Measurements from ENCODE around the gene USP2. TPM values are rescaled to one million over a fixed set of nuclear protein-coding genes. Genes with fewer than 3 reads are reported as not detected.
A peak's percentile ranks its signal among the peaks of the same experiment; 100 is the strongest.

The USP2 gene, protein sequence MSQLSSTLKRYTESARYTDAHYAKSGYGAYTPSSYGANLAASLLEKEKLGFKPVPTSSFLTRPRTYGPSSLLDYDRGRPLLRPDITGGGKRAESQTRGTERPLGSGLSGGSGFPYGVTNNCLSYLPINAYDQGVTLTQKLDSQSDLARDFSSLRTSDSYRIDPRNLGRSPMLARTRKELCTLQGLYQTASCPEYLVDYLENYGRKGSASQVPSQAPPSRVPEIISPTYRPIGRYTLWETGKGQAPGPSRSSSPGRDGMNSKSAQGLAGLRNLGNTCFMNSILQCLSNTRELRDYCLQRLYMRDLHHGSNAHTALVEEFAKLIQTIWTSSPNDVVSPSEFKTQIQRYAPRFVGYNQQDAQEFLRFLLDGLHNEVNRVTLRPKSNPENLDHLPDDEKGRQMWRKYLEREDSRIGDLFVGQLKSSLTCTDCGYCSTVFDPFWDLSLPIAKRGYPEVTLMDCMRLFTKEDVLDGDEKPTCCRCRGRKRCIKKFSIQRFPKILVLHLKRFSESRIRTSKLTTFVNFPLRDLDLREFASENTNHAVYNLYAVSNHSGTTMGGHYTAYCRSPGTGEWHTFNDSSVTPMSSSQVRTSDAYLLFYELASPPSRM
- total RNA-seq (ENCODE audit: unreplicated experiment): 2.6 TPM
- long read RNA-seq, partial matches to known transcripts: 0 of 2 reads
- long read RNA-seq, other reads (novel, unspliced or antisense): 1 of 2 reads

DNA sequence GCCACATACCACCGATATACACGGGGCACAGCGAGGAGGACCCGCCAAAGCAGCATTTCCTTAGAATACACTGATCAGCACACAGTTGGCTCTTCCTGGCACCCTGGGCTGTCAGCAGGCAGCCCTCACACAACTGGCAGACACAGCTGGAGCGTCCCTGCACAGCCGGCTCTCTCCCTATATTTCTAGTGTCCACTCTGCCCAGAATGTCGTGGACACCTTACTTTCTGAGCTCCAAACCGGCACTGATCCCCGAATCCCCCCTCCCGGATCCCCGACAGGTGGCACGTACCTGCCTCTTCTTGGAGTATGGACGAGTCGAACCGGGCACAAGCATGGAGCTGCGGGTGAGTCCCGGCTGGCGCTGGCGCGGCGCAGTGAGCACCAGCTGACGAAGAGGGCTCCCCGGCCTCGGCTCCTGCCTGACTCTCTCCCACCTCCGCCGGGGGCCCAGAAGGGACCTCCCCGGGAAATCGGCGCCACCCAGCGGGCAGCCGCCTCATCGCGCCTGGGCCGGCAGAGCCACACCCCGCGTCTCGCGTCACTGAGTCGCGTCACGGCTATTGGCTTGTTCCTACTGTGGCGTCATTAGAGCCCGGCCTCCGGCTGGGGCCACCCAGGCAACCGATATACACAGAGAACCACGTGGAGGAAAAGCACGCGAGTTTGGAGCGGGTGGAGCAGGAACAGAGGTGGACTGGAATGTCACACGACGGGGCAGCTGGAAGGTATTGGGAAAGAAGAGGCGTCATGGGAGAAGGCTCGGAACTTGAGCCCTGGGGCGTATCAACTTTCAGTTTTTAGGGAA is at the start of gene USP2:
USP2 (minus strand) TSS at position 510 of the 808 bp plus-strand sequence. CDS start 8,210 bp downstream, outside the sequence.
- TF ChIP-seq, protein P1, sequence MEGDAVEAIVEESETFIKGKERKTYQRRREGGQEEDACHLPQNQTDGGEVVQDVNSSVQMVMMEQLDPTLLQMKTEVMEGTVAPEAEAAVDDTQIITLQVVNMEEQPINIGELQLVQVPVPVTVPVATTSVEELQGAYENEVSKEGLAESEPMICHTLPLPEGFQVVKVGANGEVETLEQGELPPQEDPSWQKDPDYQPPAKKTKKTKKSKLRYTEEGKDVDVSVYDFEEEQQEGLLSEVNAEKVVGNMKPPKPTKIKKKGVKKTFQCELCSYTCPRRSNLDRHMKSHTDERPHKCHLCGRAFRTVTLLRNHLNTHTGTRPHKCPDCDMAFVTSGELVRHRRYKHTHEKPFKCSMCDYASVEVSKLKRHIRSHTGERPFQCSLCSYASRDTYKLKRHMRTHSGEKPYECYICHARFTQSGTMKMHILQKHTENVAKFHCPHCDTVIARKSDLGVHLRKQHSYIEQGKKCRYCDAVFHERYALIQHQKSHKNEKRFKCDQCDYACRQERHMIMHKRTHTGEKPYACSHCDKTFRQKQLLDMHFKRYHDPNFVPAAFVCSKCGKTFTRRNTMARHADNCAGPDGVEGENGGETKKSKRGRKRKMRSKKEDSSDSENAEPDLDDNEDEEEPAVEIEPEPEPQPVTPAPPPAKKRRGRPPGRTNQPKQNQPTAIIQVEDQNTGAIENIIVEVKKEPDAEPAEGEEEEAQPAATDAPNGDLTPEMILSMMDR (IDR thresholded peaks at IDR 0.05; ENCODE audit: partially characterized antibody, unreplicated experiment): peak; percentile 88
- Mint-ChIP-seq H3K4me1 (ENCODE audit: low read depth, unreplicated experiment) (peaks cover 4% of the 10 kb centered on the region), H3K4me3 (ENCODE audit: unreplicated experiment) (no peak within 1 kb of the TSS), H3K27me3 (ENCODE audit: unreplicated experiment) (peaks cover 2% of the 10 kb centered on the region), H3K27ac (ENCODE audit: unreplicated experiment) (peak within 1 kb of the TSS; percentile 8), H3K9me3 (ENCODE audit: unreplicated experiment) (no peaks in the 10 kb centered on the region), H3K36me3 (ENCODE audit: unreplicated experiment) (no peaks in the 10 kb centered on the region)
- DNase-seq: peak; percentile 97

DNA sequence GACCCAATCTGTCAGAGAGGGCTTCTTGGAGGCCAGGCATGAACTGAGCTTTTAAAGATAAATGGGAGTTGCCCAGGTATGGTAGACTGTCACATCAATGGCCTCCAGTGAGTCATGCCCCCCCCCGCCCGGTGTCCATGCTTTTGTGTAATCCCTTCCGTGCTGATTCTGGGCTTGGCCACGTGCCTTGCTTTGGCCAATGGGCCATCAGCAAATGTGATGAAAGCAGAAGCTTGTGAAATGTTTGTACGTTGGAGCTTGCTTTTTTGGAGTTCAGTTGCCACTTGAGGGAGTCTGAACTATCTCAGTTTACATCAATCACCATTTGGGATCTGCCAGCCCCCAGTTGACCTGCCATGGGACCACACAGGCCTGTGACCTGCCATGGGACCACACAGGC is 45.8 kb upstream of the USP2 start:
- Mint-ChIP-seq H3K27me3 (ENCODE audit: unreplicated experiment) (peaks cover 16% of the 10 kb centered on the region), H3K36me3 (ENCODE audit: unreplicated experiment) (no peaks in the 10 kb centered on the region), H3K4me1 (ENCODE audit: low read depth, unreplicated experiment) (peaks cover 7% of the 10 kb centered on the region), H3K27ac (ENCODE audit: unreplicated experiment) (no peak overlapping the region), H3K9me3 (ENCODE audit: unreplicated experiment) (peaks cover 7% of the 10 kb centered on the region), H3K4me3 (ENCODE audit: unreplicated experiment) (no peak overlapping the region)
- TF ChIP-seq, protein P1 (IDR thresholded peaks at IDR 0.05; ENCODE audit: partially characterized antibody, unreplicated experiment): no peak
- DNase-seq: no peak

DNA sequence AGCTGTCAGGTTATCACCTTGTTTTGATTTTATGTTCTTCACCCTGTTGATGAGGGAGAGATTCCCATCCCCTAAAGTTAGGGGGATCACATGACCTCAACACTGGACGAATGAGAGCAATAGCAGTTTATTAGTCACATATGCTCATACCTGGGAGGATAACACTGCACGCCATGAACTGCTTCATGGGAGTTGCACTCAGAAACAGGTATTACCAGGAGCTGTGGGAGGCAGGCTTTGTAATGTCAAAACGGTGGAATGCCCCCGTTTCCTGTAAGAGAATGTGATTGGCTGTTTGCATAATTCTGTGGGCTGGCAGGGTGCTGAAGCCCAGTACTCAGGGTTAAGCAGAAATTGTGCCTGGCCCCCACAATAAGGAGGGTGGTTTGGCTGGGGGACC is 44.7 kb upstream of the USP2 start:
- TF ChIP-seq, protein P1 (IDR thresholded peaks at IDR 0.05; ENCODE audit: partially characterized antibody, unreplicated experiment): no peak
- no peak for DNase-seq
- peaks cover 3% of the 10 kb centered on the region for H3K9me3 Mint-ChIP-seq (ENCODE audit: unreplicated experiment)
- H3K36me3 Mint-ChIP-seq (ENCODE audit: unreplicated experiment): no peaks in the 10 kb centered on the region
- H3K4me1 Mint-ChIP-seq (ENCODE audit: low read depth, unreplicated experiment): no peaks in the 10 kb centered on the region
- H3K27me3 Mint-ChIP-seq (ENCODE audit: unreplicated experiment): peaks cover 11% of the 10 kb centered on the region
- H3K27ac Mint-ChIP-seq (ENCODE audit: unreplicated experiment): no peak overlapping the region
- no peak overlapping the region for H3K4me3 Mint-ChIP-seq (ENCODE audit: unreplicated experiment)

DNA sequence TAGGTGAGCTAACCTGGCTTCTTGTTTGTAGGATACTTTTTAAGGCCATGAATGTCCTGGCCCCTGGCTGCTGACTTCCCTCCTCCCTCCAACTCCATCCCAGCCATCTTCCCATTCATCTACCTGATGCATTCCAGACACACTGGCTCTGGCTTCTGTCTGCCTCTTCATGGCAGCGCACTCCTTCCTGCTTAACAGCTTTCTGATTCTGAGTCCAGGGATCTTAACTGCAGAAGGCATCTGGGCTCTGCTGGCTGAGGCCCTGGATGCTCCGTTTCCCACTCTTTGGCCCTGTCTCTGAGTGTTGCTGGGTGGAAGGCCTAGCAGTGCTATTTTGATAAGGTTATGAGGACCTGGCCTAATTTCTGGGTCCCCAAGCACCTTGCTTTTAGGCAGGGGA is 43.3 kb upstream of the USP2 start:
- Mint-ChIP-seq H3K27me3 (ENCODE audit: unreplicated experiment) (peaks cover 13% of the 10 kb centered on the region), H3K9me3 (ENCODE audit: unreplicated experiment) (peaks cover 1% of the 10 kb centered on the region), H3K36me3 (ENCODE audit: unreplicated experiment) (no peaks in the 10 kb centered on the region), H3K4me1 (ENCODE audit: low read depth, unreplicated experiment) (no peaks in the 10 kb centered on the region), H3K27ac (ENCODE audit: unreplicated experiment) (no peak overlapping the region), H3K4me3 (ENCODE audit: unreplicated experiment) (peak overlapping the region; percentile 56)
- DNase-seq: no peak
- TF ChIP-seq, protein P1 (IDR thresholded peaks at IDR 0.05; ENCODE audit: partially characterized antibody, unreplicated experiment): no peak
